PC-3 (cell line): ENCODE results near the gene GIPC1.

Experiments
- EZH2 ChIP-seq: fragments of 300-600 bp; sonication (generic); IDR thresholded peaks from one replicate; pipeline ENCODE4 v1.6.1; 2017; ENCODE audit warnings: antibody characterized with exemption, mild to moderate bottlenecking, low read length; ENCODE audit not compliant: unreplicated experiment
- EZH2phosphoT487 ChIP-seq: fragments of 300-600 bp; sonication (generic); IDR thresholded peaks from 2 replicates; pipeline ENCODE4 v1.6.1; 2018; ENCODE audit warnings: mild to moderate bottlenecking, antibody characterized with exemption, low read length, borderline replicate concordance
- TF ChIP-seq, protein P1 (sequence below): fragments of 300-600 bp; sonication (generic); conservative IDR thresholded peaks from 2 replicates; pipeline ENCODE4 v1.5.1; 2017; ENCODE audit warnings: antibody characterized with exemption, low read depth, mild to moderate bottlenecking, low read length

DNA sequence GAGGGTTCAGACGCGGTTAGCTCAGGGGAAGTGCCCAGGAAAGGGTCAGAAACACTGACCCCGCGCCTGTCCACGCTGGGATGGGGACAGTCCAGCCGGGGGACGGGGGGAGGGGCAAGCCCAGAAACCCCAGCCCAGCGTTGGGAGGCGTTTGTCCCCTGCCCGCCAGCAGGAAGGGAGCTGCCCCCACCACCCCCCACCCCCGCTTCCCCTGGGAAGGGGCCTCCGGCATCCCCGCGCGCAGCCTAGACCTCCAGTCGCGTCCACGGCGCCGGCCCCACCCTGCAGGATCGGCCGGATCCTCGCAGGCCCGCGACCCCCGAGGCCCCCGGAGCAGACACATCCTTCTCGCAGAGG lies 277 bp downstream of the GIPC1 start:
- TF ChIP-seq, protein P1, sequence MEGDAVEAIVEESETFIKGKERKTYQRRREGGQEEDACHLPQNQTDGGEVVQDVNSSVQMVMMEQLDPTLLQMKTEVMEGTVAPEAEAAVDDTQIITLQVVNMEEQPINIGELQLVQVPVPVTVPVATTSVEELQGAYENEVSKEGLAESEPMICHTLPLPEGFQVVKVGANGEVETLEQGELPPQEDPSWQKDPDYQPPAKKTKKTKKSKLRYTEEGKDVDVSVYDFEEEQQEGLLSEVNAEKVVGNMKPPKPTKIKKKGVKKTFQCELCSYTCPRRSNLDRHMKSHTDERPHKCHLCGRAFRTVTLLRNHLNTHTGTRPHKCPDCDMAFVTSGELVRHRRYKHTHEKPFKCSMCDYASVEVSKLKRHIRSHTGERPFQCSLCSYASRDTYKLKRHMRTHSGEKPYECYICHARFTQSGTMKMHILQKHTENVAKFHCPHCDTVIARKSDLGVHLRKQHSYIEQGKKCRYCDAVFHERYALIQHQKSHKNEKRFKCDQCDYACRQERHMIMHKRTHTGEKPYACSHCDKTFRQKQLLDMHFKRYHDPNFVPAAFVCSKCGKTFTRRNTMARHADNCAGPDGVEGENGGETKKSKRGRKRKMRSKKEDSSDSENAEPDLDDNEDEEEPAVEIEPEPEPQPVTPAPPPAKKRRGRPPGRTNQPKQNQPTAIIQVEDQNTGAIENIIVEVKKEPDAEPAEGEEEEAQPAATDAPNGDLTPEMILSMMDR: no peak
- TF ChIP-seq EZH2 (no peak), EZH2phosphoT487 (no peak)
